GM23248 (cell line): Measurements from ENCODE around the gene TMC6.

Experiments
- EZH2 ChIP-seq: fragments of 200-600 bp; sonication (generic); IDR thresholded peaks from 2 replicates; pipeline ENCODE4 v1.6.1; 2018; ENCODE audit warnings: antibody characterized with exemption, mild to moderate bottlenecking; ENCODE audit not compliant: insufficient read depth, poor library complexity, severe bottlenecking
- EZH2phosphoT487 ChIP-seq: fragments of 200-600 bp; sonication (generic); IDR thresholded peaks from 2 replicates; pipeline ENCODE4 v1.6.1; 2018; ENCODE audit warnings: antibody characterized with exemption, moderate library complexity, mild to moderate bottlenecking, low read depth; ENCODE audit not compliant: insufficient read depth

DNA sequence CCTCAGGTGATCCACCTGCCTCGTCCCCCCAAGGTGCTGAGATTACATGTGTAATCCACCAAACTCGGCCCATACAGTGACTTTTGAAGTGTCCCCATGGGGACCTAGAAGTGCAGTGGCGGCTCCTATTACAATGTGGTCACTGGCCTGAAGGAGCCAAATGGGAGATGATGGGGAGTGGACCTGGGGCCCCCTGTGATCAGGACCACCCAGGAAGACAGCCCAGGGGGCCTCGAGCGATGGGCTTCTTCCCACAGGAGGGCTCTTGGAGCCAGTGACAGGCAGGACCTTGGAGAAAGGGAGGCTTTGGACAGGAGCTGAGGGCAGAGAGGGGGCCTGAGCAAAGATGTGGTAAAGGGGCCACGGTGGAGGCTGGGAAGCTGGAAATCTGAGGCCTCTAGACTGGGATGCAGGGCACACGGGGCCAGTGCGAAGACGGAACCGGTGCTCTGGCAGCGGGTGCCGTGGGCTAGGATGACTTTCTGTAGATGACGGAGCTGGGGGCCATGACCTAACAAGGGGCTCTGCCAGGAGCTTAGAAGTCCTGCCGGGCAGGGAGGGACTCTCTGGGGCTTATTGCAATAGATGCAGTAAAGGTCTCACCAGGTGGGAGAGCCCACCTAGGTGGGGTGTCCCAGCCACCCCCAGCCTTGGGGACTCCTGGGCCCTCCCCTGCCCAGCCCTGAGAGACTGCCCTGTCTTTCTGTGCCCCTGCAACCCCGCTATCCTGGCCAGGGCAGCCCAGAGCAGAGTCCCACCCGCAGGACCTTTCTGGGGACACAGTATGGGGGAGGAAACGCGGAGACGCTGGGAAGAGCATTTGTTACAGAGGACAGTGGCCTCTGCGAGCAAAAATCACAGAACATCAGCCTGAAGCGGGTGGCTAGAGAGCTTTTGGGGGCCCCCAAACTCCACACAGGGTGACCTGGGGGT is 14.9 kb upstream of the TMC6 start:
- no peak for TF ChIP-seq EZH2phosphoT487
- no peak for TF ChIP-seq EZH2
